Glomerular visceral epithelial cell (primary cell): ENCODE results near the gene ACKR3.
A peak's percentile ranks its signal among the peaks of the same experiment; 100 is the strongest.

Experiments used
- DNase-seq: peaks from one replicate; pipeline ENCODE4 v3.0.0-alpha.2; 2016; ENCODE audit errors: extremely low spot score

The ACKR3 gene

DNA sequence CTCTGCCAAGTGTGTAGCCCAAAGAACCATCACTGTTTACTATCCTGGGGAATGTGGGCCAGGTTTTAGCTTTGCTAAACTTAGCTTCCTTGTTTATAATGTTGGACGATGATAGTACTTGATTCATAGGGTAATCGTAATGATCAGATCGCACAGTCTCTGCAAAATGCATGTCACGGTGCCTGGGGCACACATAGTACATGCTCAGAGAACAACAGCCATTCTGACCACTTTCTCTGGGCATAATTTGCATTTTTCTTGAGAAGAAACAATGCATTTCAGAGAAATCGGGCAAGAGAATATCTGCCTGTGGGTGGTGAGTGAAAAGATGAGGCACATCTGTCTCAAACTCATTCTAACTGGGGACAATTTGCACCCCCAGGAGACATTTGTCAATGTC lies 16.3 kb downstream of the ACKR3 start:
- DNase-seq, result no peak

DNA sequence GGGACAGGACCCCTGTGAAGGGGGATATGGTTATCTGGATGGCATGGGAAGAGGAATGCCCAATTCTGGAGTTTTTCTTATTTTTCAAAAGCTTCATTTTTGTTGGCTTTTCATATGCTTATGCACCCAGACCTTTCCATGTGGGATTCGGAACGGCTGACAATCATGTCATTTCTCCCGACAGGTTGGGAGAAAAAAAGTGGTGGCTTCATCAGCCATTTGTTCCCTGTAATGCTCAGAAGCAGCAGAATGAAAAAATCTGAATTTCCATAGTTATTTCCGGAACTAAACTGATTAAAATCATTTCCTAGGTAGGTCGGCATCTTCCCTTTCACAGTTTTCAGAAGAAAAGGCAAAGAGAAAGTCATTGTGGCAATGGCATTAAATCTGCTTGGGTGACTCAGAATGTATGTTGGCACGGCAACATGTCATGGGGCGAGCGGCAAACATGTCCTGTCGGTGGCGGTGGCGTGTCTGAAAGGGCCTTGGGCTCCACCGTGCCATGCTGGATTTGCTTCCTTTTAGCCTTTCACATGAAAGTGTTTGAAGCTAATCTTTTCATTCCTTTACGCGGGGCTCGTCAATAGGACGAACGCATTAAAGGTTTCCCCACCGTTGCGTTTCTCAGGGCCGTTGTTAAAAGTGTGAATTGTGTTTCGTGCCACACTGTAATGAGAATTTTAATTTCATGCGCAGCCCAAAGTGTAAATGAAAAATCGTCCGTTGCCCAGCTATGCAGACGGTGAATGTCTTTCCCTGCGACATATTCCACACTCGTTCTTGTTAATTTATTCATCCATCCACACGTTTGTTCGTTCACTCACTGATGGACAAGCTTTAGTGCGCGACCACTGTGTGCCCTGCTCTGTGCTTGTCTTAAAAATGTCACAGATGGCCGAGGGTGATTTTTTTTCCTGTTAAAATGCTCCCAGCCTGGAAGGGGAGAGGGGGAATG lies 18.5 kb downstream of the ACKR3 start:
- DNase-seq, result no peak

DNA sequence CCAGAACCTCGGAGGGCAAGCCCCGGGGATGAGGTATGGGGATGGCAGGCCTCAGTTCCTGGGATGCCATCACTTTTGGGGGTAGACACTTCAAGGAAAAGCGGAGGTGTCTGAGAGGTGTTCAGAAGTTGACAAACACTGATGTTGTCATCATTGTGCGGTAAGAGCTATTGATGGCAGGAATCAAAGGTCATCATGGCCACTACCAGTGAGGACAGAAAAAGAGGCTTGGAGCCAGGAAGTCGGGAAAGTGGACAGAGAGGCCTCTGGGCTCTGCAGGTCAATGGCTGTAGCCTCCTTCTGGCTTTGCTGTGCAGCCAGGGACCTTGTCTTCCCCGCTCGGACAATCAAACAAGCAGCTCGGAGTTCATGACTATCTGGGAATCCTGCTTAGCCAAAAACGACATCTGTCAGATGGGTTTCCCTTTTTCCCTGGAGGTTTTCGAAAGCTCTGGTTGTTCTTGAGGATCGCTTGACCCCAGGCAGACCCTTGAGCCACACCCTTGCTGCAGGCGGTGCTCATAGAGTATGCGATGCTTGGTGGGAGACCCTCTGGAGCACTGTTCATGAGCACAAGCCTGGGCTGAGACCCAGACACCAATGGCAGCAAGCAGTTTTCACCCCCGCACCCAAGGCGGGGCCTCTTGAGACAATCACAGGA lies 19.4 kb downstream of the ACKR3 start:
- no peak for DNase-seq

GRCh38 chr2:236590846-236591245 lies 21.2 kb downstream of the ACKR3 start:
- DNase-seq, result no peak

- no peak for DNase-seq
Measured at GRCh38 chr2:236592821-236593220, 23.2 kb downstream of the ACKR3 start.

DNA sequence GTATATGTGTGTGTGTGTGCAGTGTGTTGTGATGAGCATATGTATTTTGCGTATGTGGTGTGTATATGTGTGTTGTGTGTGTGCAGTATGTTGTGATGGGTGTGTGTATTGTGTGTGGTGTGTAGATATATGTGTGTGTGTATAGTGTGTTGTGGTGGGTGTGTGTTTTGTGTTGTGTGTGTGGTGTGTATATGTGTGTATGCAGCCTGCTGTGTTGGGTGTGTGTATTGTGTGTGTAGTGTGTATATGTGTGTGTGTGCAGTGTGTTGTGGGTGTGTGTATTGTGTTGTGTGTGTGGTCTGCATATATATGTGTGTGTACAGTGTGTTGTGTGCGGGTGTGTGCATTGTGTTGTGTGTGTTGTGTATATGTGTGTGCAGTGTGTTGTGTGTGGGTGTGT lies 23.9 kb downstream of the ACKR3 start:
- no peak for DNase-seq

DNA sequence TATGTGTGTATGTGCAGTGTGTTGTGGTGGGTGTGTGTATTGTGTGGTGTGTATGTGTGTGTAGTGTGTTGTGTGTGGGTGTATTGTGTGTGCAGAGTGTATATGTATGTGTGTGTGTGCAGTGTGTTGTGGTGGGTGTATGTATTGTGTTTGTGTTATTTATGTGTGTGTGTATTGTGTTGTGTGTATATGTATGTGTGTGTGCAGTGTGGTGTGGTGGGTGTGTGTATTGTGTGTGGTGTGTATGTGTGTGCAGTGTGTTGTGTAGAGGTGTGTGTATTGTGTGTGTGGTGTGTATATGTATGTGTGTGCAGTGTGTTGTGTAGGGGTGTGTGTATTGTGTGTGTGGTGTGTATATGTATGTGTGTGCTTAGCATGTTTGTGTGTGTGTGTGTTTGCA lies 24.3 kb downstream of the ACKR3 start:
- no peak for DNase-seq

GRCh38 chr2:236597629-236598028 lies 28.0 kb downstream of the ACKR3 start:
- no peak for DNase-seq

- no peak for DNase-seq
Measured at GRCh38 chr2:236599059-236599458, 29.4 kb downstream of the ACKR3 start.

- DNase-seq, result no peak
Measured at GRCh38 chr2:236600158-236600557, 30.5 kb downstream of the ACKR3 start.

GRCh38 chr2:236600892-236601291 lies 31.3 kb downstream of the ACKR3 start:
- no peak for DNase-seq

GRCh38 chr2:236601316-236602202 lies 31.9 kb downstream of the ACKR3 start:
- DNase-seq, result peak; percentile 8

GRCh38 chr2:236602678-236603077 lies 33.1 kb downstream of the ACKR3 start:
- DNase-seq, result no peak

DNA sequence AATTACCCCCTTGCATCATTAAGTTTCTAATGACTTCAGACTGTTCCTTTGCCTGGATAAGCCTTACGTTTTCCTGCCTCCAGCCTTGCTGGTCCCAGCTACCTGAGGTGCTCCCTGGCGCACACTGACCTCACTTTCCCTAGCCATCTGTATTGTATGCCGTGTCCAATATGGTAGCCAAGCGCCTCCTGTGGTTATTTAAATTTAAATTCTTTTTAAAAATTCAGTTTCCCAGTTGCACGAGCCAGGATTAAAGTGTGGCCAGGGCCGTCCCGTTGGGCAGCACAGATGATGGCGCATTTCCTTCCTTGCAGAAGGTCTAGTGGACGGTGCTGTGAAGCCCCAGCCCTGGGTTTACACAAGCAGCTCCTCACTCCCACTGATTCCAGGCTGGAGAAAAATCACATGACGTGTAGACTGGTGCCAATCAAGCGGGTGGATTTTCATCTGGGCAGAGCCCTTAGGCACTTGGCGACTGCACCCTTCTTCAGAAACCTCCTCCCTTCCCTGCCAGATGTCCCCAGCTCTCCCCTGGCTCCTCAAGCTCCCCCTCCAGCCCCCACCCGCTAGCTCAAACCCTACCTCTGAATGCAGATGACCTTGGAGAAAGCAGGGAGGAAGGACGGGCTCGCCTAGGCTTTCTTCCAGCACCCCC lies 33.9 kb downstream of the ACKR3 start:
- DNase-seq, result no peak

DNA sequence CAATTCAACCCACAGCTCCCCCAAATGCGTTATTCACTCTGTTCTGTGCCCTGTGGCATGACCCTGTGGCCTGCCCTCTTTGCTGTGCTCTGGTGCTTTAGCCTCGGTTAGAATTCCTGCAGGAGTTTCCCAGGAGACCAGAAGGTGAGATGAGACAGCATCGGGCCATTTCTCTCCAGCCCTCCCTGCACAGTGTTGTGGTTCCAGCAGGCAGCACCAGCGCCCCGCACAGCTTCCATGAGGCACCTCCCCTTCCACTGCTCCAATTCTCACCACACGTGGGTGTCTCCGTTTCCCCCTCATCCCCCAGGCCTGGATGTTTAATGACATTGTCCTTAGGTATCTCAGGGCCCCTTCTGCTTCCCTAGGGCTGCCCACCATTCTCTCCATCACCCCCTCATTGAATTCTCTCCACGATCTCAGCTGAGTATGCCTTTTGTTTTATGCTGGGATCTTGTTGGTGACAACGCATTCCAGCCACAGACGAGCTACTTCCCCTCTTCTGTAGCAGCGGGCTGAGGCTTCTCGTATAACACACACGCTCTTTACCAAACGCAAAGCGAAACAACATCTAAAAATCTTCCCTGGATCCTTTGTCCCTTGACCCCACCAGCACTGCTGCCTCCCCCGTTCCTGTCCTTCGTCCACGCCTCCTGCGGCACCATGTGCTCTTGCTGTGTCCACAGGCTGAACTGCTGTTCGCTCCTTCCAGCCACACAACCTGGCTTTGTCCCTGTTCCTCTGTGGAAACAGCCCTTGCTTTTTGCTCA lies 35.1 kb downstream of the ACKR3 start:
- no peak for DNase-seq

DNA sequence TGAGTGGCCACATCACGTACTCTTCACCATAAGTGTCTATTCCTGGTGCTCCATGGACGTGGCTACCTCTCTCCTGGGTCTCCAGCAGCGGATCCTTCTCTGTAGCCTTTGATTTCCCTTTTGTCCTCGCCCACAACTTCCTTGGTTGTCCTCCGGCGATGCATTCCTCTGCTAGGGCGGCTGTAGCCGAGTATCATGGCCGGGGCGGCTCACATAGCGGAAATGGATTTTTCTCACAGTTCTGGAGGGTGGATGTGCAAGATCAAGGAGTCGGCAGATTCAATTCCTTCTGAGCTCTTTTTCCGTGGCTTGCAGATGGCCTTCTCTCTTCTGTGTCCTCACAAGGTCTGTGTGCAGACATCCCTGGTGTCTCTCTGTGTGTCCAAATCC lies 35.7 kb downstream of the ACKR3 start:
- DNase-seq, result no peak

GRCh38 chr2:236606023-236606422 lies 36.4 kb downstream of the ACKR3 start:
- DNase-seq, result no peak

- peak; percentile 61 for DNase-seq
Measured at GRCh38 chr2:236607471-236608187, 38.0 kb downstream of the ACKR3 start.

- no peak for DNase-seq
Measured at GRCh38 chr2:236608188-236608525, 38.5 kb downstream of the ACKR3 start.

GRCh38 chr2:236608710-236609109 lies 39.1 kb downstream of the ACKR3 start:
- no peak for DNase-seq
